D721Med (cell line): Measurements from ENCODE around the gene SKOR2.

ENCODE experiments used
- DNase-seq: peaks from one replicate; pipeline ENCODE4 v3.0.0; 2011; ENCODE audit warnings: low spot score; ENCODE audit not compliant: insufficient read length
- FAIRE-seq: peaks from 2 replicates; lab custom pipeline; 2011; peaks lifted over from hg19 to GRCh38; lab: Jason Lieb, UNC
- TF ChIP-seq, protein P1 (sequence below): IDR thresholded peaks from 2 replicates; pipeline ENCODE4 v1.5.1; 2012; ENCODE audit warnings: mild to moderate bottlenecking, control low read depth; ENCODE audit not compliant: insufficient read depth; ENCODE audit errors: missing control alignments

Gene SKOR2

DNA sequence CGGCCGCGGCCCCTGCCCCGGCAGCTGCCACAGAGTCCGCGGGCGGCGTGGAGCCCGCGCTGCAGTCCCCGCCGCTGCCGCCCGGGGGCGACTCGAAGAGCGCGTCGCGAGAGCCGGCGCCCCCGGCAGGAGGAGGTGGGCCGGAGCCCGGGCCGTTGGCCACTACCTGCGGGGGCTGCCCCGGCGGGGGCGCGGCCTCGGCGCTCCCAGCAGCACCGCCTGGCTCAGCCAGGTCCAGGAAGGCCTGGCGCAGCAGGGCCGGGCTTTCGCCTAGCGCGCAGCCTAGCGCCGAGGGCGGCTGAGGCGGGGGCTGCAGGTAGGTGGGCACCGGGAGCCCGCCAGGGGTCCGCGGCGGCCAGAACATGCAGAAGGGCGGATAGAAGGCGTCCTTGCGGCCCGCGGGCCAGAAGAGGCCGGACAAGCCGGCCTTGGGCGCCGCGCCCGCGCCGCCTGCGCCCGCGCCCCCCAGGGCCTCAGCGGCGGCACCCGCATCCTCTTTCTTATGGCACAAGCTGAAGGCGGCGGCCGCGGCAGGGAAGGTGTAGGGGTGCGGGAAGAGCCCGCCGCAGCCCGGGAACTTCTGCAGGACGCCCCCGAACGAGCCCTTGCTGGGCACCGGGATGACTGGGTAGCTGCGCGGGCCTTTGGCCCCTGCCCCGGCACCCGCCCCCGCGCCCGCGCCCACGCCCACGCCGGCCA, 3.9 kb downstream of the SKOR2 start:
- DNase-seq, result peak; percentile 72
- TF ChIP-seq, protein P1, sequence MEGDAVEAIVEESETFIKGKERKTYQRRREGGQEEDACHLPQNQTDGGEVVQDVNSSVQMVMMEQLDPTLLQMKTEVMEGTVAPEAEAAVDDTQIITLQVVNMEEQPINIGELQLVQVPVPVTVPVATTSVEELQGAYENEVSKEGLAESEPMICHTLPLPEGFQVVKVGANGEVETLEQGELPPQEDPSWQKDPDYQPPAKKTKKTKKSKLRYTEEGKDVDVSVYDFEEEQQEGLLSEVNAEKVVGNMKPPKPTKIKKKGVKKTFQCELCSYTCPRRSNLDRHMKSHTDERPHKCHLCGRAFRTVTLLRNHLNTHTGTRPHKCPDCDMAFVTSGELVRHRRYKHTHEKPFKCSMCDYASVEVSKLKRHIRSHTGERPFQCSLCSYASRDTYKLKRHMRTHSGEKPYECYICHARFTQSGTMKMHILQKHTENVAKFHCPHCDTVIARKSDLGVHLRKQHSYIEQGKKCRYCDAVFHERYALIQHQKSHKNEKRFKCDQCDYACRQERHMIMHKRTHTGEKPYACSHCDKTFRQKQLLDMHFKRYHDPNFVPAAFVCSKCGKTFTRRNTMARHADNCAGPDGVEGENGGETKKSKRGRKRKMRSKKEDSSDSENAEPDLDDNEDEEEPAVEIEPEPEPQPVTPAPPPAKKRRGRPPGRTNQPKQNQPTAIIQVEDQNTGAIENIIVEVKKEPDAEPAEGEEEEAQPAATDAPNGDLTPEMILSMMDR, result peak; percentile 22
- FAIRE-seq, result no peak

DNA sequence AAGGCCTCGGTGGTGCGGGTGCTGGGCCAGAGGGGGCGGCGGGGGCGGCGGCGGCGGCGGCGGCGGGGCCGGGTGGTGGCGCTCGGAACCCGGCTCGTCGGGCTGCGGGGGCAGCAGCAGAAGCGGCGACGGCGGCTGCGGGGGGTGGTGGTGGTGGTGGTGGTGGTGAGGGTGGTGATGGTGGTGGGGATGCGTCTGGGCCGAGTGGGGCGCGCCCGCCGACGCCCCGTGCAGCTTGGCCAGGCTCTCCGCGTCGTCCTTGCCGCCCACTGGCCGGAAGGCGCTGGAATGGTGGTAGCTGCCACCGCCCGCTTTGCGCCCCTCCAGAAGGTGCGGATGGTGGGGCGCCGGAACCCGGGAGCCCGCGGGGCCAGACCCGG, 4.4 kb downstream of the SKOR2 start:
- DNase-seq, result no peak
- no peak for FAIRE-seq
- TF ChIP-seq, protein P1, result no peak

GRCh38 chr18:47246027-47246971, 5.2 kb downstream of the SKOR2 start:
- DNase-seq (no peak), FAIRE-seq (no peak)
- TF ChIP-seq, protein P1, result no peak

DNA sequence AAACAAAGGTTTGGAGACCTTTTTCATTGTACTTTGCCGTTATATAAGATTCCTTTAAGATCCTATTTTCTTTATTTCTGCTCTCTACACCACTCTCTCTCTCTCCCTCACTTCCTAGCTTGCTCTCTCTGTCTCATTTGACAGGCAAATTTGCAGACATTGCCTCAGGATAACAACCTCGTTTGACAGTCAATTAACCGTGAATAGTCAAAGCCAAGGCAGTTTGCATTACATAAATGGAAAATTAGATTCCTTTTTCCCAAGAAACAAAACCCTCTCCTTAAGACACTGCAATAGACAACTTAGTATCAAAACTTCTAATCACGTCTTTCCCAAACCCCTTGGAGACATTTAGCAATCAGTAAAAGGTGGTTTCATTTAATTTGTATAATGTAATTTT, 7.4 kb downstream of the SKOR2 start:
- TF ChIP-seq, protein P1, result no peak
- FAIRE-seq, result no peak

DNA sequence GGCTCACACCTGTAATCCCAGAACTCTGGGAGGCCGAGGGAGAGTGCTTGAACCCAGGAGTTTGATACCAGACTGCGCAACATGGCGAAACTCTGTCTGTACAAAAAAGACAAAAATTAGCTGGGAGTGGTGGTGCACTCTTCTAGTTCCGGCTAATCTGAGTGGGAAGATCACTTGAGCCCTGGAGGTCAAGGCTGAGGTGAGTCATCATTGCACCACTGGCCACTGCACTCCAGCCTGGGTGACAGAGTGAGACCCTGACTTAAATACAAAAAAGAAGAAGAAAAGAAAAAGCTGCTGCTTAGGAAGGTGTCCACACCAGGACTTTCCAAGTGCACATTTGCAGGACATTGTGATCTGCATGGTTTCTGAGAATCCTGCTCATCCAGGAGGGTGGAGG, 16.4 kb downstream of the SKOR2 start:
- DNase-seq (no peak), FAIRE-seq (no peak)
- TF ChIP-seq, protein P1, result no peak

More for the DNA sequence above, 7.4 kb downstream of the SKOR2 start:
- DNase-seq, result no peak

DNA sequence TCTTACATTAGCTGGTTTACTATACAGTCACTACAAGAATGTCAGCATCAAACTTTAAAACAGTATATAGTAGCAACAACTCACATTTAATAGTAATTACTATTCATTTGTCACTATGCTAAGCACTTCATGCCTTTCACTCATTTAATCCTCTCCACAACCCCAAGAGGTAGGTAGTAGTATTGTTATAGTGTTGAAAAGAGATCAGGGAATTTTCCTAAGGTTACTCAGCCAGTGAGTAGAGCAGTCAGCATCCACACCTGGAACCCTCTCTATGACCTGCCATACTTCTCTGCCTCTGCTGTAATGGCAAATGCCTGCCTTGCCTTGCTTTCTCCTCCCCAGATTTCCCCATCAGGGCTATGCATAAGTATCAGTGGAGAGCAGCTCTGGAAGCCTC, 24.8 kb downstream of the SKOR2 start:
- no peak for DNase-seq
- no peak for FAIRE-seq
- TF ChIP-seq, protein P1, result no peak
